HCT116 (cell line): ENCODE measurements around the gene ADGRB3. TPM values are rescaled to one million over a fixed set of nuclear protein-coding genes. Genes with fewer than 3 reads are reported as not detected.

ENCODE experiments used
- ATAC-seq: fragments of 200-7000 bp; cut with Tn5 transposase; 2 replicates; pipeline ENCODE4 v1.9.1; 2020; ENCODE audit warnings: mild to moderate bottlenecking, moderate library complexity
- BruUV-seq: library from RNA; stranded (reverse); fragments of 400-500 nt; replicated peaks from 2 replicates; lab custom pipeline; 2021; lab: Mats Ljungman, UMichigan
- CTCF ChIA-PET: fragments of 300-600 bp; sonication (Branson Sonifier 250); formaldehyde crosslinking; loops from one replicate; lab custom pipeline; 2021; ENCODE audit warnings: antibody characterized with exemption; lab: Charles Lee
- POLR2A ChIA-PET: fragments of 300-600, 350-600 bp; sonication (Branson Sonifier 250); formaldehyde crosslinking; loops from one replicate; lab custom pipeline; 2021; ENCODE audit warnings: antibody characterized with exemption; lab: Charles Lee
- RAD21 ChIA-PET, 2 experiments: fragments of 300-600 bp; sonication (Branson Sonifier 250); formaldehyde crosslinking; loops; one replicate each; lab custom pipeline; 2023; ENCODE audit warnings: low total read pairs in 2 of 2; ENCODE audit not compliant: uncharacterized antibody in 2 of 2, unreplicated experiment in 2 of 2, low non-redundant PET in 1 of 2; lab: Charles Lee
- DNase-seq: peaks from one replicate; pipeline ENCODE4 v3.0.0-alpha.2; 2010; ENCODE audit warnings: low read depth, low spot score
- H2AFZ ChIP-seq: fragments of 200-600 bp; shearing (Covaris generic), sonication (generic); 2 replicates; pipeline ENCODE4 v1.6.1; 2017; ENCODE audit warnings: low read depth, mixed run types, mixed read lengths, antibody characterized with exemption, low read length; ENCODE audit not compliant: poor library complexity, severe bottlenecking
- H3K27ac ChIP-seq: 2 replicates; pipeline ENCODE4 v1.5.1; 2012; ENCODE audit warnings: low read depth, low read length
- H3K27me3 ChIP-seq: fragments of 200-600 bp; sonication (generic); 2 replicates; pipeline ENCODE4 v1.6.1; 2016; ENCODE audit warnings: mixed run types, low read length, mixed read lengths; ENCODE audit not compliant: insufficient read depth
- H3K36me3 ChIP-seq, 2 experiments: fragments of 200-500 bp in 1 of 2; fragments of 200-600 bp in 1 of 2; sonication (Bioruptor generic) in 1 of 2; sonication (generic) in 1 of 2; 2 replicates each; pipeline versions ENCODE4 v1.5.1 to v1.6.1; 2014 to 2016; ENCODE audit warnings: low read length in 2 of 2, inconsistent platforms in 1 of 2, mixed read lengths in 1 of 2, mixed run types in 1 of 2; ENCODE audit not compliant: insufficient read depth in 2 of 2, control insufficient read depth in 1 of 2
- H3K4me1 ChIP-seq, 2 experiments: fragments of 200-600 bp in 1 of 2; sonication (generic) in 1 of 2; 2 replicates each; pipeline versions ENCODE4 v1.5.1 to v1.6.1; 2012 to 2017; ENCODE audit warnings: low read length in 2 of 2, inconsistent platforms in 1 of 2, mild to moderate bottlenecking in 1 of 2, mixed read lengths in 1 of 2, mixed run types in 1 of 2, moderate library complexity in 1 of 2; ENCODE audit not compliant: insufficient read depth in 2 of 2, control insufficient read depth in 1 of 2
- H3K4me2 ChIP-seq: fragments of 200-600 bp; sonication (generic); 2 replicates; pipeline ENCODE4 v1.6.1; 2017; ENCODE audit warnings: mixed run types, low read length, mixed read lengths
- H3K4me3 ChIP-seq, 2 experiments: fragments of 200-600 bp in 1 of 2; sonication (generic) in 1 of 2; replicated peaks in 1 of 2; 2 replicates each; pipeline ENCODE4 v1.5.1; 2011 to 2016; ENCODE audit warnings: low read length in 2 of 2, control low read depth in 1 of 2, low read depth in 1 of 2, mild to moderate bottlenecking in 1 of 2, mixed read lengths in 1 of 2, mixed run types in 1 of 2
- H3K79me2 ChIP-seq: fragments of 200-600 bp; sonication (generic); 2 replicates; pipeline ENCODE4 v1.6.1; 2017; ENCODE audit warnings: mild to moderate bottlenecking, mixed run types, low read length, moderate library complexity, mixed read lengths; ENCODE audit not compliant: insufficient read depth
- H3K9ac ChIP-seq: fragments of 200-600 bp; sonication (generic); 2 replicates; pipeline ENCODE4 v1.6.1; 2016; ENCODE audit warnings: low read length, mixed read lengths
- H3K9me2 ChIP-seq: fragments of 200-600 bp; sonication (generic), shearing (Covaris generic); 2 replicates; pipeline ENCODE4 v1.6.1; 2017; ENCODE audit warnings: mixed run types, mild to moderate bottlenecking, moderate library complexity; ENCODE audit not compliant: insufficient read depth
- H3K9me3 ChIP-seq, 2 experiments: fragments of 200-500 bp in 1 of 2; fragments of 200-600 bp in 1 of 2; sonication (Bioruptor generic) in 1 of 2; sonication (generic) in 1 of 2; 2 replicates each; pipeline ENCODE4 v1.6.1; 2014 to 2017; ENCODE audit warnings: low read length in 2 of 2, mixed read lengths in 2 of 2, inconsistent platforms in 1 of 2, low read depth in 1 of 2, mild to moderate bottlenecking in 1 of 2, mixed run types in 1 of 2, moderate library complexity in 1 of 2; ENCODE audit not compliant: control insufficient read depth in 1 of 2, insufficient read depth in 1 of 2
- H4K20me1 ChIP-seq: fragments of 200-600 bp; sonication (generic), shearing (Covaris generic); 2 replicates; pipeline ENCODE4 v1.6.1; 2017; ENCODE audit warnings: mixed run types, mild to moderate bottlenecking, moderate library complexity; ENCODE audit not compliant: insufficient read depth
- CBX3 ChIP-seq: IDR thresholded peaks from 2 replicates; pipeline ENCODE4 v1.6.1; 2012; ENCODE audit warnings: low read depth
- CTCF ChIP-seq, 3 experiments: fragments of 200-600 bp in 1 of 3; sonication (generic) in 1 of 3; IDR thresholded peaks in 2 of 3; conservative IDR thresholded peaks in 1 of 3; 2 replicates each; pipeline ENCODE4 v1.5.1; 2012 to 2017; ENCODE audit warnings: low read depth in 2 of 3, low read length in 2 of 3, antibody characterized with exemption in 1 of 3, borderline replicate concordance in 1 of 3, control low read depth in 1 of 3, mild to moderate bottlenecking in 1 of 3, mixed read lengths in 1 of 3, mixed run types in 1 of 3, moderate library complexity in 1 of 3; ENCODE audit not compliant: insufficient read depth in 1 of 3
- ELF1 ChIP-seq: IDR thresholded peaks from 2 replicates; pipeline ENCODE4 v1.6.1; 2012; ENCODE audit warnings: low read depth, borderline replicate concordance
- EZH2 ChIP-seq: fragments of 200-600 bp; sonication (generic); IDR thresholded peaks from 2 replicates; pipeline ENCODE4 v1.6.1; 2017; ENCODE audit warnings: antibody characterized with exemption, mixed run types
- JUND ChIP-seq: IDR thresholded peaks from 2 replicates; pipeline ENCODE4 v1.6.1; 2012
- MAX ChIP-seq: IDR thresholded peaks from 2 replicates; pipeline ENCODE4 v1.6.1; 2012
- RAD21 ChIP-seq: IDR thresholded peaks from 2 replicates; pipeline ENCODE4 v1.6.1; 2012; ENCODE audit warnings: low read depth, mild to moderate bottlenecking
- SIN3A ChIP-seq: IDR thresholded peaks from 2 replicates; pipeline ENCODE4 v1.6.1; 2012; ENCODE audit warnings: low read depth
- SP1 ChIP-seq: IDR thresholded peaks from 2 replicates; pipeline ENCODE4 v1.6.1; 2012; ENCODE audit warnings: low read depth
- TCF7L2 ChIP-seq: IDR thresholded peaks from 2 replicates; pipeline ENCODE4 v1.7.0; 2011; ENCODE audit warnings: borderline replicate concordance, inconsistent platforms; ENCODE audit not compliant: insufficient read depth, insufficient read length; ENCODE audit errors: extremely low read depth
- YY1 ChIP-seq: IDR thresholded peaks from 2 replicates; pipeline ENCODE4 v1.6.1; 2011; ENCODE audit warnings: low read length, low read depth, moderate library complexity, mild to moderate bottlenecking; ENCODE audit not compliant: insufficient replicate concordance; ENCODE audit errors: extremely low read depth
- ZBTB33 ChIP-seq: IDR thresholded peaks from 2 replicates; pipeline ENCODE4 v1.6.1; 2011; ENCODE audit warnings: mild to moderate bottlenecking, low read length, moderate library complexity; ENCODE audit not compliant: insufficient replicate concordance; ENCODE audit errors: extremely low read depth
- ZFX ChIP-seq: fragments of 450-650 bp; IDR thresholded peaks from 2 replicates; pipeline ENCODE4 v1.6.1; 2017
- ZNF274 ChIP-seq: fragments of 200-500 bp; sonication (Bioruptor generic); IDR thresholded peaks from 2 replicates; pipeline ENCODE4 v1.6.1; 2014; ENCODE audit warnings: mild to moderate bottlenecking, low read depth, low read length, inconsistent platforms
- intact Hi-C: fragments of 100-400 bp; cut with micrococcal nuclease; formaldehyde crosslinking; loops from 2 replicates; pipeline ENCODE4 v1.10.0; 2022
- total RNA-seq: library from RNA; stranded (reverse); gene quantifications from one replicate; pipeline ENCODE4 v1.2.1, GENCODE V29; 2021; ENCODE audit not compliant: unreplicated experiment
- TF ChIP-seq, protein P1 (sequence below): IDR thresholded peaks from 2 replicates; pipeline ENCODE4 v1.6.1; 2012; ENCODE audit warnings: low read depth
- TF ChIP-seq, protein P2 (sequence below): IDR thresholded peaks from 2 replicates; pipeline ENCODE4 v1.6.1; 2012

Gene ADGRB3
- total RNA-seq, 1 experiment from 2014 or later = not detected

DNA sequence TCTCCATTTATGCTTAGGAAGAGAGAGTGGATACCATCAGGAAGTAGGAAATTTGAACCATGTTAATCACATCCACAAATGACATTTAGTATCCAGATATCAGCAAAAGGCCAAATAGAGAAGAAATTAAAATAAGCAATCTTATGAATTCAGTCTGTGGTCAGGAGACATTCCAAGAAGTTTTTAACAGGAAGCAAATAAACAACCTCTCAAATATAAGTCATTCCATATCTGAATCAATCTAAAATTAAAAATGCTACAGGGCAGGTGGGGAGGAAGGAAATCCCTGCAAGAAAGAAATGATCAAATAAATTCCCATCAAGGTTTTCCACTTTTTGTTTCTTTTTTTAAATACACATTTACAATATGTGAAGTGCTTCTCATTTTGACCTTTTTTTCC, 641.1 kb downstream of the ADGRB3 start:
- H3K36me3 ChIP-seq = no peaks in the 10 kb centered on the region
- TF ChIP-seq ZBTB33 (no peak), YY1 (no peak), MAX (no peak), SIN3A (no peak), RAD21 (no peak), TCF7L2 (no peak), ZFX (no peak), SP1 (no peak), ZNF274 (no peak), ELF1 (no peak), JUND (no peak), EZH2 (no peak), CTCF (IDR thresholded peaks at IDR 0.05 in 2 of 3, conservative IDR thresholded peaks at IDR 0.05 in 1 of 3; ENCODE audit: borderline replicate concordance in 1 of 3, insufficient read depth in 1 of 3, low read depth in 2 of 3, low read length in 2 of 3) (no peak), CBX3 (no peak)
- TF ChIP-seq, protein P1, sequence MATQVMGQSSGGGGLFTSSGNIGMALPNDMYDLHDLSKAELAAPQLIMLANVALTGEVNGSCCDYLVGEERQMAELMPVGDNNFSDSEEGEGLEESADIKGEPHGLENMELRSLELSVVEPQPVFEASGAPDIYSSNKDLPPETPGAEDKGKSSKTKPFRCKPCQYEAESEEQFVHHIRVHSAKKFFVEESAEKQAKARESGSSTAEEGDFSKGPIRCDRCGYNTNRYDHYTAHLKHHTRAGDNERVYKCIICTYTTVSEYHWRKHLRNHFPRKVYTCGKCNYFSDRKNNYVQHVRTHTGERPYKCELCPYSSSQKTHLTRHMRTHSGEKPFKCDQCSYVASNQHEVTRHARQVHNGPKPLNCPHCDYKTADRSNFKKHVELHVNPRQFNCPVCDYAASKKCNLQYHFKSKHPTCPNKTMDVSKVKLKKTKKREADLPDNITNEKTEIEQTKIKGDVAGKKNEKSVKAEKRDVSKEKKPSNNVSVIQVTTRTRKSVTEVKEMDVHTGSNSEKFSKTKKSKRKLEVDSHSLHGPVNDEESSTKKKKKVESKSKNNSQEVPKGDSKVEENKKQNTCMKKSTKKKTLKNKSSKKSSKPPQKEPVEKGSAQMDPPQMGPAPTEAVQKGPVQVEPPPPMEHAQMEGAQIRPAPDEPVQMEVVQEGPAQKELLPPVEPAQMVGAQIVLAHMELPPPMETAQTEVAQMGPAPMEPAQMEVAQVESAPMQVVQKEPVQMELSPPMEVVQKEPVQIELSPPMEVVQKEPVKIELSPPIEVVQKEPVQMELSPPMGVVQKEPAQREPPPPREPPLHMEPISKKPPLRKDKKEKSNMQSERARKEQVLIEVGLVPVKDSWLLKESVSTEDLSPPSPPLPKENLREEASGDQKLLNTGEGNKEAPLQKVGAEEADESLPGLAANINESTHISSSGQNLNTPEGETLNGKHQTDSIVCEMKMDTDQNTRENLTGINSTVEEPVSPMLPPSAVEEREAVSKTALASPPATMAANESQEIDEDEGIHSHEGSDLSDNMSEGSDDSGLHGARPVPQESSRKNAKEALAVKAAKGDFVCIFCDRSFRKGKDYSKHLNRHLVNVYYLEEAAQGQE = no peak
- TF ChIP-seq, protein P2, sequence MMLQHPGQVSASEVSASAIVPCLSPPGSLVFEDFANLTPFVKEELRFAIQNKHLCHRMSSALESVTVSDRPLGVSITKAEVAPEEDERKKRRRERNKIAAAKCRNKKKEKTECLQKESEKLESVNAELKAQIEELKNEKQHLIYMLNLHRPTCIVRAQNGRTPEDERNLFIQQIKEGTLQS = no peak
- ATAC-seq (no peak), DNase-seq (no peak)
- no peaks in the 10 kb centered on the region for H3K27me3 ChIP-seq
- no peak overlapping the region for H3K27ac ChIP-seq
- intact Hi-C loops = no loop called here
- no peaks in the 10 kb centered on the region for H3K79me2 ChIP-seq
- H3K9me2 ChIP-seq = no peaks in the 10 kb centered on the region
- POLR2A ChIA-PET = no interaction called here
- H2AFZ ChIP-seq = no peak overlapping the region
- H3K9ac ChIP-seq = no peak overlapping the region
- no TSS peak for BruUV-seq
- H4K20me1 ChIP-seq = no peaks in the 10 kb centered on the region
- H3K9me3 ChIP-seq = peaks cover 9 to 12% of the 10 kb centered on the region in 2 experiments; a peak in 2 of 4 replicates
- CTCF ChIA-PET = no interaction called here
- no peaks in the 10 kb centered on the region for H3K4me1 ChIP-seq
- H3K4me3 ChIP-seq = no peak overlapping the region
- no peak overlapping the region for H3K4me2 ChIP-seq
- RAD21 ChIA-PET = no interaction called here
